Measurements from ENCODE around the gene C17orf78. TPM values are rescaled to one million over a fixed set of nuclear protein-coding genes. Genes with fewer than 3 reads are reported as not detected.
"Not testable (repeated sequence)": the region's sequence is repeated elsewhere in the genome, so short reads cannot be mapped to it uniquely, and the experiment has no call there.

Gene C17orf78
- total RNA-seq, 3 donors from 2014 or later: not detected

DNA sequence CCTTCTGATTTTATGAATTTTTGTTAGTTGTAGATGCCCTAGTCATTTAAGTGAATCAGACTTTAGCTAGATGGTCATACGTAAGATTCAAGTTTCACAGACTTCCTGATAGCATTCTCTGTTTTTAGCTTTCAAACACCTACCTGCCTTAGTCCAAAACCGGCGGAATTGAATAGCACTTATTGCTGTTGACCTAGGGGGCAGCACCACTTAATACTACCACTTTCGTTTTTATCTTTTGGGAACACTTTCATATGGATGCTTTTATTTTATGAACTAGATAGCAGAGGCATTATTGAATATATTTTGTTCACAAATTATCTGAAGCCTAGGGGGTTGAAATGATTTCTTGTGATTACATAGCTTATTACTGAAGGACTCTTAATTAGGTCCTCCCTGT lies 62.4 kb downstream of the C17orf78 start:
- Mint-ChIP-seq H3K4me1 (ENCODE audit: low read depth) (peaks cover 3% of the 10 kb centered on the region), H3K27me3 (ENCODE audit: low read depth) (no peaks in the 10 kb centered on the region), H3K4me3 (no peak overlapping the region), H3K9me3 (no peaks in the 10 kb centered on the region), H3K36me3 (ENCODE audit: insufficient read depth) (peaks cover 32% of the 10 kb centered on the region)
- no peak for DNase-seq
- no peak for ATAC-seq

DNA sequence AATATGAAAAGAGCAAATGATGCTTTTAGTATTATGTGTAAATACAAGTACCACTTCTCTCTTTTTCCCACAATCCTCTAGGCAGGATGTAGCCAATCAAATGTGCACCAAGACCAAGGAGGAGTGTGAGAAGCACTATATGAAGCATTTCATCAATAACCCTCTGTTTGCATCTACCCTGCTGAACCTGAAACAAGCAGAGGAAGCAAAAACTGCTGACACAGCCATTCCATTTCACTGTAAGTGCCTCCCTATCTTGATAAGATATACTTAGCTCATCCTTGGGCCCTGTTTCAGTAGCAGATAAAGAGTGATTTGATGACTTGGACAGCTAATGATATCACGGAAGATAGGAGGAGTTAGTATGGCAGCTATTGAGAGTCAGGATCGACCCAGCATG lies 64.6 kb downstream of the C17orf78 start:
- no peak for DNase-seq
- H3K4me1 Mint-ChIP-seq (ENCODE audit: low read depth): peaks cover 2% of the 10 kb centered on the region
- no peaks in the 10 kb centered on the region for H3K9me3 Mint-ChIP-seq
- H3K4me3 Mint-ChIP-seq: no peak overlapping the region
- H3K27me3 Mint-ChIP-seq (ENCODE audit: low read depth): no peaks in the 10 kb centered on the region
- peaks cover 34% of the 10 kb centered on the region for H3K36me3 Mint-ChIP-seq (ENCODE audit: insufficient read depth)
- no peak for ATAC-seq

DNA sequence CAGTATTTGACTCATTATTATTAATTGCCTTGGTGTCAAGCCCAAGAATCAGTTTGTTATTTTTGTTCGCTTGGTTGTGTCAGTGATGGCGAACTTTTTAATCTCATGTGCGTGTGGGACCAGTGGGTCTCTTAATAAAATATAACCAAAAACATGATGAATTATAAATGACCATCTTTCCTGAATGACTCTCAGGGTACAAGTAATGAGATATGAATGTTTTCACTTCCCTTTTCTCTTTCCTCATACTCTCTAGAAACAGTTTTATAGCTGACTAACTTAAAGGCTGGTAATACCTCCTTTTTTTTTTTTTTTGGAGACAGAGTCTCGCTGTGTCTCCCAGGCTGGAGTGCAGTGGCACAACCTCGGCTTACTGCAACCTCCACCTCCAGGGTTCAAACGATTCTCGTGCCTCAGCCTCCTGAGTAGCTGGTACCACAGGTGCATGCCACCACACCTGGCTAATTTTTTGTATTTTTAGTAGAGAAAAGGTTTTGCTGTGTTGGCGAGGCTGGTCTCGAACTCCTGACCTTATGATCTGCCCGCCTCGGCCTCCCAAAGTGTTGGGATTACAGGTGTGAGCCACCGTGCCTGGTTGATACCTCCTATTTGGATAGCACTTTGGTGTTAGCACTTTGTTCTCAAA lies 65.7 kb downstream of the C17orf78 start:
- H3K4me1 Mint-ChIP-seq (ENCODE audit: low read depth); H3K27me3 Mint-ChIP-seq (ENCODE audit: low read depth); H3K9me3 Mint-ChIP-seq; DNase-seq; ATAC-seq; H3K4me3 Mint-ChIP-seq: not testable (repeated sequence)
- peaks cover 34% of the 10 kb centered on the region for H3K36me3 Mint-ChIP-seq (ENCODE audit: insufficient read depth)

Other genes with a start within 250 kb of the C17orf78 start
- gene ACACA, start 30.9 kb downstream of the C17orf78 start, total RNA-seq: 10 to 100 TPM; 58.7 to 65.5 (median 61.2) TPM
- gene TADA2A, start 30.9 kb downstream of the C17orf78 start, total RNA-seq: 10 to 100 TPM; 38.8 to 39.6 (median 39.3) TPM
- 10 to 100 TPM; 18.2 to 21.8 (median 18.2) TPM for gene DUSP14, start 113.9 kb downstream of the C17orf78 start, total RNA-seq
- 10 to 100 TPM; 34.9 to 42.5 (median 36.7) TPM for gene SYNRG, start 233.4 kb downstream of the C17orf78 start, total RNA-seq